ENCODE measurements around the gene GREB1.

DNA sequence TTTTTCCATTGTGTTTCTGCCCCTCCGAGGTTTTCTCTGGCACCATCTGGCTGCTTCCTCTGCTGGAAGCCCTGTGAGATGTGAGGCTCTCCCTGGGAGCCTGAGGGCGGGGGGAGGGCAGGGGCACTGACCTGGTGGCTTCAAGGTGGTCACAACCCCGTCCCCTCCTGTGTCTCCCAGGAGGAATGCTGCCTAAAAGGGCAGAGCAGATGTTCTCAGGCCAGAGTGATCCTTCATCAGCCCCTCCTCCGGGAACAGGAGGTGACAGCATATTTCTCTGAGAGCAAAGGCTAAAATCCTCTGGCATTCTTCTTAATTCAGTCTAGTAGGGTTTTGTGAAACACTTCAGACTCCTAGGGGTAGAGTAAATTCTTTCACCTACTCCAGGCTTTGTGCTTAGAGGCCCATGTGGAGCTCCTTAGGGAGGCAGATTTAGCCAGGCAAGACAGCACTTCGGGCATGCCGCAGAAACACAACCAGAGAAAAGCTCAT is 18.3 kb upstream of the GREB1 start:
- TF ChIP-seq, protein P1, sequence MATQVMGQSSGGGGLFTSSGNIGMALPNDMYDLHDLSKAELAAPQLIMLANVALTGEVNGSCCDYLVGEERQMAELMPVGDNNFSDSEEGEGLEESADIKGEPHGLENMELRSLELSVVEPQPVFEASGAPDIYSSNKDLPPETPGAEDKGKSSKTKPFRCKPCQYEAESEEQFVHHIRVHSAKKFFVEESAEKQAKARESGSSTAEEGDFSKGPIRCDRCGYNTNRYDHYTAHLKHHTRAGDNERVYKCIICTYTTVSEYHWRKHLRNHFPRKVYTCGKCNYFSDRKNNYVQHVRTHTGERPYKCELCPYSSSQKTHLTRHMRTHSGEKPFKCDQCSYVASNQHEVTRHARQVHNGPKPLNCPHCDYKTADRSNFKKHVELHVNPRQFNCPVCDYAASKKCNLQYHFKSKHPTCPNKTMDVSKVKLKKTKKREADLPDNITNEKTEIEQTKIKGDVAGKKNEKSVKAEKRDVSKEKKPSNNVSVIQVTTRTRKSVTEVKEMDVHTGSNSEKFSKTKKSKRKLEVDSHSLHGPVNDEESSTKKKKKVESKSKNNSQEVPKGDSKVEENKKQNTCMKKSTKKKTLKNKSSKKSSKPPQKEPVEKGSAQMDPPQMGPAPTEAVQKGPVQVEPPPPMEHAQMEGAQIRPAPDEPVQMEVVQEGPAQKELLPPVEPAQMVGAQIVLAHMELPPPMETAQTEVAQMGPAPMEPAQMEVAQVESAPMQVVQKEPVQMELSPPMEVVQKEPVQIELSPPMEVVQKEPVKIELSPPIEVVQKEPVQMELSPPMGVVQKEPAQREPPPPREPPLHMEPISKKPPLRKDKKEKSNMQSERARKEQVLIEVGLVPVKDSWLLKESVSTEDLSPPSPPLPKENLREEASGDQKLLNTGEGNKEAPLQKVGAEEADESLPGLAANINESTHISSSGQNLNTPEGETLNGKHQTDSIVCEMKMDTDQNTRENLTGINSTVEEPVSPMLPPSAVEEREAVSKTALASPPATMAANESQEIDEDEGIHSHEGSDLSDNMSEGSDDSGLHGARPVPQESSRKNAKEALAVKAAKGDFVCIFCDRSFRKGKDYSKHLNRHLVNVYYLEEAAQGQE (IDR thresholded peaks at IDR 0.05; ENCODE audit: low read depth), result no peak
- TF ChIP-seq CREB1 (IDR thresholded peaks at IDR 0.05; ENCODE audit: low read depth) (no peak), EGR1 (IDR thresholded peaks at IDR 0.05) (no peak), EP300 (IDR thresholded peaks at IDR 0.05; ENCODE audit: borderline replicate concordance) (no peak), TAF1 (IDR thresholded peaks at IDR 0.05; ENCODE audit: low read depth) (no peak)
